CD4-positive, alpha-beta memory T cell (primary cell): Measurements from ENCODE around the gene TEX12. TPM values are rescaled to one million over a fixed set of nuclear protein-coding genes. Genes with fewer than 3 reads are reported as not detected.
"Not testable (repeated sequence)": the region's sequence is repeated elsewhere in the genome, so short reads cannot be mapped to it uniquely, and the experiment has no call there.

Source experiments
- CTCF ChIA-PET: fragments of 350-600 bp; sonication (Branson Sonifier 250); formaldehyde crosslinking; loops from one replicate; lab custom pipeline; 2021; ENCODE audit warnings: inconsistent platforms; ENCODE audit not compliant: partially characterized antibody; lab: Charles Lee
- POLR2A ChIA-PET: fragments of 350-600 bp; sonication (Branson Sonifier 250); formaldehyde crosslinking; loops from one replicate; lab custom pipeline; 2021; ENCODE audit not compliant: partially characterized antibody; lab: Charles Lee
- DNase-seq, 5 donors: peaks; one replicate each; pipeline versions ENCODE4 v3.0.0 to v3.0.0-alpha.2; 2020 to 2022; ENCODE audit warnings: mixed read lengths in 1 of 5
- H3K27ac ChIP-seq: one replicate; pipeline ENCODE4 v1.7.0; 2013; ENCODE audit warnings: low read depth, low read length
- H3K27me3 ChIP-seq: 2 replicates; pipeline ENCODE4 v1.7.0; 2013; ENCODE audit warnings: mild to moderate bottlenecking, low read length, moderate library complexity; ENCODE audit not compliant: insufficient read depth
- H3K36me3 ChIP-seq: 2 replicates; pipeline ENCODE4 v1.7.0; 2013; ENCODE audit warnings: mild to moderate bottlenecking, low read length, moderate library complexity; ENCODE audit not compliant: insufficient read depth
- H3K4me1 ChIP-seq: 2 replicates; pipeline ENCODE4 v1.7.0; 2013; ENCODE audit warnings: mild to moderate bottlenecking, low read length, moderate library complexity; ENCODE audit not compliant: insufficient read depth
- H3K4me3 ChIP-seq, 2 donors: one replicate each; pipeline ENCODE4 v1.7.0; 2013; ENCODE audit warnings: low read length in 2 of 2, mild to moderate bottlenecking in 1 of 2
- H3K9me3 ChIP-seq, 2 donors: one replicate each; pipeline ENCODE4 v1.7.0; 2013; ENCODE audit warnings: low read length in 2 of 2, control low read depth in 1 of 2; ENCODE audit not compliant: control insufficient read depth in 1 of 2
- H3K27ac Mint-ChIP-seq, 7 donors: one replicate each; pipeline ENCODE4 v1.8.0; 2020 to 2021; ENCODE audit warnings: mixed read lengths in 7 of 7, mild to moderate bottlenecking in 6 of 7, inconsistent platforms in 3 of 7, moderate library complexity in 3 of 7
- H3K27me3 Mint-ChIP-seq, 2 donors: one replicate each; pipeline ENCODE4 v1.8.0; 2020 to 2021; ENCODE audit warnings: mixed read lengths in 2 of 2
- H3K36me3 Mint-ChIP-seq, 2 donors: one replicate each; pipeline ENCODE4 v1.8.0; 2020 to 2021; ENCODE audit warnings: mixed read lengths in 2 of 2, inconsistent platforms in 1 of 2, mild to moderate bottlenecking in 1 of 2
- H3K4me1 Mint-ChIP-seq, 4 donors: one replicate each; pipeline ENCODE4 v1.8.0; 2020 to 2021; ENCODE audit warnings: mixed read lengths in 4 of 4, mild to moderate bottlenecking in 1 of 4
- H3K4me3 Mint-ChIP-seq, 8 donors: one replicate each; pipeline ENCODE4 v1.8.0; 2020 to 2021; ENCODE audit warnings: mixed read lengths in 8 of 8, mild to moderate bottlenecking in 7 of 8, moderate library complexity in 6 of 8, inconsistent platforms in 3 of 8
- H3K9me3 Mint-ChIP-seq, 8 donors: one replicate each; pipeline ENCODE4 v1.8.0; 2020 to 2021; ENCODE audit warnings: mixed read lengths in 8 of 8, mild to moderate bottlenecking in 5 of 8, inconsistent platforms in 3 of 8, moderate library complexity in 1 of 8
- intact Hi-C: fragments of 100-400 bp; cut with micrococcal nuclease; formaldehyde crosslinking; loops from one replicate; pipeline ENCODE4 v1.15.1; 2023
- polyA plus RNA-seq, 2 donors: library from polyadenylated mRNA; unstranded; fragments of 300-500 nt; fragmentation: Illumina TruSeq; gene quantifications; one replicate each; pipeline ENCODE4 v1.2.3, GENCODE V29; 2021
- total RNA-seq, 2 experiments: library from RNA; stranded (reverse); gene quantifications; one replicate each; pipeline ENCODE4 v1.2.3, GENCODE V29; 2021

TEX12 gene
- total and polyA plus RNA-seq, 4 experiments from 2014 or later: 0.29 TPM; not detected in 3

DNA sequence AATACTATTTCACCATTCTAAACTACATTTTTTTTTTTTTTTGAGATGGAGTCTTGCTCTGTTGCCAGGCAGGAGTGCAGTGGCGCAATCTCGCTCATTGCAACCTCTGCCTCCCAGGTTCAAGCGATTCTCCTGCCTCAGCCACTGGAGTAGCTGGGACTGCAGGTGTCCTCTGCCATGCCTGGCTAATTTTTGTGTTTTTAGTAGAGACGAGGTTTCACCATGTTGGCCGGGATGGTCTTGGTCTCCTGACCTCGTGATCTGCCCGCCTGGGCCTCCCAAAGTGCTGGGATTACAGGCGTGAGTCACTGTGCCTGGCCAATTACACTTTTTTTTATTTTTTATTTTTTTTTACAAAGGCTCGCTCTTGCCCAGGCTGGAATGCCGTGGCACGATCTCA, 27.9 kb downstream of the TEX12 start:
- H3K9me3 ChIP-seq, H3K27me3 Mint-ChIP-seq, DNase-seq, H3K4me3 Mint-ChIP-seq, H3K27ac ChIP-seq, H3K4me1 ChIP-seq, intact Hi-C loops, H3K4me3 ChIP-seq, H3K27ac Mint-ChIP-seq, H3K4me1 Mint-ChIP-seq, H3K9me3 Mint-ChIP-seq, H3K36me3 Mint-ChIP-seq, H3K27me3 ChIP-seq, POLR2A ChIA-PET, CTCF ChIA-PET, H3K36me3 ChIP-seq: not testable (repeated sequence)

- H3K27ac ChIP-seq: no peak overlapping the region
- no peaks in the 10 kb centered on the region for H3K27me3 ChIP-seq
- no peaks in the 10 kb centered on the region for H3K4me1 ChIP-seq
- H3K4me3 ChIP-seq: no peak overlapping the region
- H3K9me3 ChIP-seq: no peaks in the 10 kb centered on the region
- no peak for DNase-seq
- ChIA-PET CTCF (interaction anchor here (0.7 kb wide), 1 partner anchor 1849 kb away, joined by 3 read pairs; no protein-coding TSS in a partner anchor), POLR2A (no interaction called here)
- Mint-ChIP-seq H3K27ac (no peak overlapping the region), H3K4me3 (no peak overlapping the region), H3K4me1 (no peaks in the 10 kb centered on the region), H3K27me3 (peaks cover 4% of the 10 kb centered on the region in 2 donors), H3K36me3 (no peaks in the 10 kb centered on the region), H3K9me3 (peaks cover 0 to 6% (median 0%) of the 10 kb centered on the region in 8 donors)
- intact Hi-C loops: no loop called here
- H3K36me3 ChIP-seq: no peaks in the 10 kb centered on the region
Observed at GRCh38 chr11:112195951-112196351, 28.8 kb downstream of the TEX12 start.

DNA sequence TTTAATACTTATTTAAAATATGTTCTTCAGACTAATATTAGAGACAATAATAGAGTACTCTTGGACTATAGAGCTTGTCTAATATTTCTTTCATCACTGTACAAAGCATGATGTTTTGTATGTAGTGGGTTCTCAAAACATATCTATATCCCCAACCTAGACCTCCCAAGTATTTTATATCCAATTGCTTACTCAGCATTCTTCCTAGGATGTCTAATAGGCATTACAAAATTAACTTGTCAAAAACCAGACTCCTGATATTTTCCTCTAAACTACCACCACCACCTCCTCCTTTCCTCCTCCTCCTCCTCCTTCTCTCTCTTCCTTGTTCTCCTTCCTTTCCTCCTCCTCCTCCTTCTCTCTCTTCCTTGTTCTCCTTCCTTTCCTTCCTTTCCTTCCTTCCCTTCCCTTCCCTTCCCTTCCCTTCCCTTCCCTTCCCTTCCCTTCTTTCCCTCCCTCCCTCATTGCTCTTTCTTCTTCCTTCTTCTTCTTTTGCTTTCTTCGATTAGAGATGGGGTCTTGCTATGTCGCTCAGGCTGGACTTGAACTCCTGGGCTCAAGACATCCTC, 29.4 kb downstream of the TEX12 start:
- Mint-ChIP-seq H3K4me1 (no peaks in the 10 kb centered on the region), H3K4me3 (no peak overlapping the region), H3K27me3 (peaks cover 4% of the 10 kb centered on the region in 2 donors), H3K9me3 (peaks cover 0 to 8% (median 0%) of the 10 kb centered on the region in 8 donors), H3K27ac (no peak overlapping the region), H3K36me3 (no peaks in the 10 kb centered on the region)
- no peak for DNase-seq
- Histone ChIP-seq H3K27me3 (no peaks in the 10 kb centered on the region), H3K36me3 (no peaks in the 10 kb centered on the region), H3K27ac (no peak overlapping the region), H3K4me1 (no peaks in the 10 kb centered on the region), H3K4me3 (no peak overlapping the region), H3K9me3 (no peaks in the 10 kb centered on the region)
- intact Hi-C loops: no loop called here
- ChIA-PET POLR2A (no interaction called here), CTCF (no interaction called here)

DNA sequence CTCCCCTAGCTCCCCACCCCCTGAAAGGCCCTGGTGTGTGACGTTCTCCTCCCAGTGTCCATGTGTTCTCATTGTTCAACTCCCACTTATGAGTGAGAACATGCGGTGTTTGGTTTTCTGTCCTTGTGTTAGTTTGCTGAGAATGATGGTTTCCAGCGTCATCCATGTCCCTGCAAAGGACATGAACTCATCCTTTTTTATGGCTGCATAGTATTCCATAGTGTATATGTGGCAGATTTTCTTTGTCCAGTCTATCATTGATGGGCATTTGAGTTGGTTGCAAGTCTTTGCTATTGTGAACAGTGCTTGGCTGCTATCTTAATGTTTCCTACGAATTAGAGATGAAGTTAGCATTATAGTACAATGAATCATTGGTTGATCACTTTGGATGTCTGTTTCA, 31.9 kb downstream of the TEX12 start:
- H3K27me3 Mint-ChIP-seq, intact Hi-C loops, H3K9me3 ChIP-seq, H3K36me3 Mint-ChIP-seq, POLR2A ChIA-PET, H3K4me1 ChIP-seq, H3K27me3 ChIP-seq, H3K27ac ChIP-seq, H3K4me3 ChIP-seq, H3K9me3 Mint-ChIP-seq, H3K36me3 ChIP-seq, DNase-seq, H3K4me1 Mint-ChIP-seq, H3K4me3 Mint-ChIP-seq, H3K27ac Mint-ChIP-seq: not testable (repeated sequence)
- CTCF ChIA-PET: interaction anchor here (0.8 to 1.5 kb wide), 2 partner anchors 80 to 1091 kb away, joined by 3 read pairs; no protein-coding TSS in a partner anchor

- Histone ChIP-seq H3K36me3 (no peaks in the 10 kb centered on the region), H3K4me1 (no peaks in the 10 kb centered on the region), H3K9me3 (no peaks in the 10 kb centered on the region), H3K27me3 (no peaks in the 10 kb centered on the region), H3K27ac (no peak overlapping the region), H3K4me3 (no peak overlapping the region)
- ChIA-PET POLR2A (no interaction called here), CTCF (no interaction called here)
- intact Hi-C loops: no loop called here
- H3K27ac Mint-ChIP-seq: no peak overlapping the region
- H3K27me3 Mint-ChIP-seq: peaks cover 4 to 7% of the 10 kb centered on the region in 2 donors
- no peak overlapping the region for H3K4me3 Mint-ChIP-seq
- H3K4me1 Mint-ChIP-seq: no peaks in the 10 kb centered on the region
- DNase-seq: no peak
- H3K36me3 Mint-ChIP-seq: peaks cover 0 to 7% of the 10 kb centered on the region in 2 donors
- peaks cover 0 to 8% (median 0%) of the 10 kb centered on the region in 8 donors for H3K9me3 Mint-ChIP-seq
Observed at GRCh38 chr11:112200252-112200651, 33.1 kb downstream of the TEX12 start.

- Histone ChIP-seq H3K27me3 (no peaks in the 10 kb centered on the region), H3K27ac (no peak overlapping the region), H3K36me3 (no peaks in the 10 kb centered on the region), H3K9me3 (no peaks in the 10 kb centered on the region), H3K4me3 (no peak overlapping the region), H3K4me1 (no peaks in the 10 kb centered on the region)
- peaks cover 0 to under 1% (median 0%) of the 10 kb centered on the region in 8 donors for H3K9me3 Mint-ChIP-seq
- ChIA-PET CTCF (interaction anchor here (0.6 kb wide), 1 partner anchor 73 kb away, joined by 5 read pairs; no protein-coding TSS in a partner anchor), POLR2A (no interaction called here)
- no peak overlapping the region for H3K4me3 Mint-ChIP-seq
- no peak for DNase-seq
- H3K4me1 Mint-ChIP-seq: peaks cover 0 to 3% (median under 1%) of the 10 kb centered on the region in 4 donors
- H3K27ac Mint-ChIP-seq: no peak overlapping the region
- peaks cover 3% of the 10 kb centered on the region in 2 donors for H3K27me3 Mint-ChIP-seq
- intact Hi-C loops: no loop called here
- peaks cover 0 to 12% of the 10 kb centered on the region in 2 donors for H3K36me3 Mint-ChIP-seq
Observed at GRCh38 chr11:112206071-112206470, 38.9 kb downstream of the TEX12 start.

GRCh38 chr11:112210890-112211289, 43.7 kb downstream of the TEX12 start:
- peaks cover 0 to 5% of the 10 kb centered on the region in 2 donors for H3K36me3 Mint-ChIP-seq
- DNase-seq: no peak

More at GRCh38 chr11:112210890-112211289, 43.7 kb downstream of the TEX12 start:
- Histone ChIP-seq H3K36me3 (no peaks in the 10 kb centered on the region), H3K9me3 (no peaks in the 10 kb centered on the region), H3K27me3 (no peaks in the 10 kb centered on the region), H3K4me3 (no peak overlapping the region), H3K4me1 (no peaks in the 10 kb centered on the region), H3K27ac (no peak overlapping the region)
- peak overlapping the region in 1 of 8 donors; percentile 65 for H3K4me3 Mint-ChIP-seq
- POLR2A ChIA-PET: no interaction called here
- no peak overlapping the region for H3K27ac Mint-ChIP-seq
- peaks cover 0 to 6% of the 10 kb centered on the region in 2 donors for H3K27me3 Mint-ChIP-seq
- CTCF ChIA-PET: no interaction called here
- intact Hi-C loops: no loop called here
- peaks cover 0 to 20% (median 6%) of the 10 kb centered on the region in 4 donors for H3K4me1 Mint-ChIP-seq
- H3K9me3 Mint-ChIP-seq: no peaks in the 10 kb centered on the region
